ENCODE results near the gene GDPD4. TPM values are rescaled to one million over a fixed set of nuclear protein-coding genes. Genes with fewer than 3 reads are reported as not detected.

Gene GDPD4
- total RNA-seq, 1 donor = 0.43 TPM

DNA sequence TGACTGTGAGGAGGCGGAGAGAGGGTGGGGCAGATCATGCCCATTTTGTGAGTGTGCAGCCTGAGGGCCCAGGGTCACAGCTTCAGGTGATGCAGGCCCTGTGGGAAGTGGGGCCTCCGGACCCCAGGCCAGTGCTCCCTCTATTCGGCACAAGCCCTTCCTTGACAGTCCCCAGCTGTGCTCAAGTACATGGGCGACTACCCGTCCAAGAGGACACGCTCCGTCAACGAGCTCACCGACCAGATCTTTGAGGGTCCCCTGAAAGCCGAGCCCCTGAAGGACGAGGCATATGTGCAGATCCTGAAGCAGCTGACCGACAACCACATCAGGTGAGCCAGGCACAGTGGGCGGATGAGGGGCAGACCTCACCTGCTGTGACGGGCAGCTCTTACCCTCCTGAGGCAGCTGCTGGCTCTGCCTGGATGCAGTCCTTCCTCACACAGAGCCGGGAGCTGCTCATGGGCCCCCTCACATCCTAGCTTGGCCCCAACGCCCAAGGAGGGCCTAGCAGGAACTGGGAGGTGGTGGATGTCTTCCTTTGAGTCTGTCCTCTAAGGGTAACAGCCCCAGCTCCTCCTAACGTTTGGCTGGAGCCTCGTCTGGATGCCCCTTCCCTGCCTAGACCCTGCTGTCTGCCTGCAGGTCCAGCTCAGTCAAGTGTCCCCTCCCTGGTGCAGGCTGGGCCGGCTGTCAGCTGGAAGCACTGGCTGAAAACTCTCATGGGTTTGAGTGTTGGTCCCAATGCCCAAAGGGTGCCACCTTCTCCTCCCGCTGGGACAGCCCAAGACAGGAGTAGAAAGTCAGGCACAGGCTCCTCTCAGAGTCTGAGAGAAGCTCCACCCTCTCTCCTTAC, 97.4 kb downstream of the GDPD4 start:
- no peak for DNase-seq (ENCODE audit: low read depth)

DNA sequence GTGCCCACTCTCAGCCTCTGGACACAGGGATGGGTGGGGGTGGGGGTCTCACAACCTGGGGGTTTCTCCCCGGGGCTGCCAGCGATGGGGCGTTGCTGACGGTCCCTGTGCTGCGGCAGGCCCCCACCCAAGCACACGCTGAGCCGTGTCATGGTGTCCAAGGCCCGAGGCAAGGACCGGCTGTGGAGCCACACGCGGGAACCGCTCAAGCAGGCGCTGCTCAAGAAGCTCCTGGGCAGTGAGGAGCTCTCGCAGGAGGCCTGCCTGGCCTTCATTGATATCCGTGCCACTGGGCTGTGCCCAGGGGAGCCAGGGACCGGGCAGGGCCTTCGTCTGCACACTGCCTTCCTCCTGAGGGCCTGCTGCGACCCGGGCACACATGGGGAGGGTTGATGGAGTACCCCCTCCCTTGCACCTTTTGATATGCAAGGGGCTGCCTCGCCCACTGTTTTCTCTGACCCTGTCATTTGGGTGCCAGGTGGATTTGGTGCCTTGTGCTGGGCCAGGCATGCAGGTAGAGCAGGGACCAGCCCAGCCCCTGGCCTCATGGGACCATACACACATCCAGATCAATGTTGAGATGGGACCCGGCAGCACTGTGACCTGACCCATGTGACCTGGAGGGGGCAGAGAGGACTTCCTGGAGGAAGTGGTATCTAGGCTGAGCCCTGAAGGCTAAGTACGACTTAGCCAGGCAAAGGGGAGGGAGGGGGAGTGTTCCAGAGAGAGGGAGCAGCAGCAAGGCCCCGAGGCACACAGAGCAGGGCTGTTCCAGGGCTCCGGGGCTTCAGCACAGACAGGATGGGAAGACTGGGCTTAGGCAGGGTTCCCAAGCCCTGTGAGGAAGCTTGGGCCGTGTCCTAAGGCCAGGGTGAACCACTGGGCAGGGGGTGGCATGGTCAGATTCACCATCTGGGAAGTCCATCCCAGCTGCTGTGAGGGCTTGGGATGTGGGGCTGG, 98.3 kb downstream of the GDPD4 start:
- no peak for DNase-seq (ENCODE audit: low read depth)
- no peak overlapping the region for H3K4me3 ChIP-seq (ENCODE audit: low read depth, low read length)
- TF ChIP-seq, protein P1, sequence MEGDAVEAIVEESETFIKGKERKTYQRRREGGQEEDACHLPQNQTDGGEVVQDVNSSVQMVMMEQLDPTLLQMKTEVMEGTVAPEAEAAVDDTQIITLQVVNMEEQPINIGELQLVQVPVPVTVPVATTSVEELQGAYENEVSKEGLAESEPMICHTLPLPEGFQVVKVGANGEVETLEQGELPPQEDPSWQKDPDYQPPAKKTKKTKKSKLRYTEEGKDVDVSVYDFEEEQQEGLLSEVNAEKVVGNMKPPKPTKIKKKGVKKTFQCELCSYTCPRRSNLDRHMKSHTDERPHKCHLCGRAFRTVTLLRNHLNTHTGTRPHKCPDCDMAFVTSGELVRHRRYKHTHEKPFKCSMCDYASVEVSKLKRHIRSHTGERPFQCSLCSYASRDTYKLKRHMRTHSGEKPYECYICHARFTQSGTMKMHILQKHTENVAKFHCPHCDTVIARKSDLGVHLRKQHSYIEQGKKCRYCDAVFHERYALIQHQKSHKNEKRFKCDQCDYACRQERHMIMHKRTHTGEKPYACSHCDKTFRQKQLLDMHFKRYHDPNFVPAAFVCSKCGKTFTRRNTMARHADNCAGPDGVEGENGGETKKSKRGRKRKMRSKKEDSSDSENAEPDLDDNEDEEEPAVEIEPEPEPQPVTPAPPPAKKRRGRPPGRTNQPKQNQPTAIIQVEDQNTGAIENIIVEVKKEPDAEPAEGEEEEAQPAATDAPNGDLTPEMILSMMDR (IDR thresholded peaks at IDR 0.05; ENCODE audit: insufficient read depth, low read depth, low read length) = no peak

More for the DNA sequence above, 97.4 kb downstream of the GDPD4 start:
- no peak overlapping the region for H3K4me3 ChIP-seq (ENCODE audit: low read depth, low read length)
- TF ChIP-seq, protein P1 (IDR thresholded peaks at IDR 0.05; ENCODE audit: insufficient read depth, low read depth, low read length) = no peak

- no peak for DNase-seq (ENCODE audit: low read depth)
- TF ChIP-seq, protein P1 (IDR thresholded peaks at IDR 0.05; ENCODE audit: insufficient read depth, low read depth, low read length) = no peak
- H3K4me3 ChIP-seq (ENCODE audit: low read depth, low read length) = no peak overlapping the region
These were observed 99.3 kb downstream of the GDPD4 start for GRCh38 chr11:77201991-77202841.

GRCh38 chr11:77201370-77201769, 100.1 kb downstream of the GDPD4 start:
- H3K4me3 ChIP-seq (ENCODE audit: low read depth, low read length) = no peak overlapping the region
- no peak for DNase-seq (ENCODE audit: low read depth)
- TF ChIP-seq, protein P1 (IDR thresholded peaks at IDR 0.05; ENCODE audit: insufficient read depth, low read depth, low read length) = no peak

DNA sequence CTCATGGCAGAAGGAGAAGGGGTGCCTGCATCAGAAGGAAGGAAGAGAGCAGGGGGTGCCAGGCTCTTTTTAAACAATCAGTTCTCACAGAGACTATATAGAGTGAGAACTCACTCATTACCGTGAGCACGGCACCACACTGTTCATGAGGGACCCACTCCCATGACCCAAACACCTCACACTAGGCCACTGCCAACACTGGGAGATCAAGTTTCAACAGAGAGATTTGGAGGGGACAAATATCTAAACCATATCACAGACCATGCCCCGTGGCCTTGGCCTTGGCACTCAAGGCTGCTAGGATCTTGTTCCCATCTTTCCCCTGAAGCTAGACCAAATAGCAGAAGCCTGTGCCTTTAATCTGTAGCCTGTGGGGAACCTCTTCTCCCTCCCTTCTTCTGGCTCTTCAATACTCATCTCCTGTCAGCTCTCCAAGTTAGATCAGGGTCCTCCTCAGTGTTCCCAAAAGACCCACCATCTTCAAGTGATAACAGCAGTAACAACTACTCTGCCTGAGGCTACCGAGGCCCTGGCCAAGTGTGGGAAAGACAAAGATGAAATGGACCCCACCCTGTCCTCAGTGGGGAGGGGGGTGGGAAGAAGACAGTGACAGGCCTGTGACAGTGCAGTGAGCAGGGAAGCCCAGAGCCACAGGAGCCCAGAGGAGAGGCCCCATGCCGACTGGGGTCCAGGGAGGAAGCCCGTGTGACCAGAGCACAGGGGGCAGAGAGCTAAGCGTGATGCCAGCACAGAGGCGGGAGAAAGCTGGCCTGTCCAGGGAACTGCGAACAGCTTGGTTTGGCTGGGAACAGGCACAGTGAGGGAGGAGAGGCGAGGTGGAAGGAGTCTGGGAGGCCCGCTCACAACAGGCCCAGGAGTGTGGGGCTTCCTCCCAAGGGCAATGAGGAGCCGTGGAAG, 100.9 kb downstream of the GDPD4 start:
- no peak overlapping the region for H3K4me3 ChIP-seq (ENCODE audit: low read depth, low read length)
- DNase-seq (ENCODE audit: low read depth) = no peak
- TF ChIP-seq, protein P1 (IDR thresholded peaks at IDR 0.05; ENCODE audit: insufficient read depth, low read depth, low read length) = no peak

Measured in fibroblast of villous mesenchyme (primary cell).